Endometrium (tissue), 2 donors: ENCODE data around the gene LYVE1.
"Not testable (repeated sequence)": the region's sequence is repeated elsewhere in the genome, so short reads cannot be mapped to it uniquely, and the experiment has no call there.

ENCODE experiments used
- FAIRE-seq: peaks from 2 replicates; lab custom pipeline; 2012; peaks lifted over from hg19 to GRCh38; lab: Jason Lieb, UNC
- donor health status: control.
- donor health status: control.

Gene LYVE1, protein sequence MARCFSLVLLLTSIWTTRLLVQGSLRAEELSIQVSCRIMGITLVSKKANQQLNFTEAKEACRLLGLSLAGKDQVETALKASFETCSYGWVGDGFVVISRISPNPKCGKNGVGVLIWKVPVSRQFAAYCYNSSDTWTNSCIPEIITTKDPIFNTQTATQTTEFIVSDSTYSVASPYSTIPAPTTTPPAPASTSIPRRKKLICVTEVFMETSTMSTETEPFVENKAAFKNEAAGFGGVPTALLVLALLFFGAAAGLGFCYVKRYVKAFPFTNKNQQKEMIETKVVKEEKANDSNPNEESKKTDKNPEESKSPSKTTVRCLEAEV

DNA sequence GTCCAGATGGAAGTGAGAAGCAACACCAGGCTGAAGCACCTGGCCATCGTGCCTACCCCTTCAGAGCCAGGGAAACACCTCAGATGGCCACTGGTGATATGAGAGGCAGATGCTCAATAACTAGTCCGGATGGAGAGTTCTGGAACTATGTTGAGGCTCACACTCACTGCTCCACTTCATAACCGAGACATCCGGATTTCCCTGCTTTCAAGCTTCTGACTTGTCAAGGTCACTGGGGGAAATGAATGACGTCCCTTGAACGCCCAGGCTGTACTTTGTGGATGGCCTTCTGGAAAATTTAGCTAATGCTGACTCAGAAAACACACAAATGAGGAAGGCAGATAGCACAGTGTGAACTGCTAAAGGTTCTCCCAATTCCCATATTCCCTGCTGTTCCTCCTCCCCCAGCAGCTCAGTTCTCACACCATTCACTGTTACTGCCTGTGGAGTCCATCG lies at the start of gene LYVE1:
TSS of gene LYVE1 (minus strand) at position 180 of the 456 bp plus-strand sequence. CDS start at position 47, 133 bp downstream.
- FAIRE-seq = no peak

DNA sequence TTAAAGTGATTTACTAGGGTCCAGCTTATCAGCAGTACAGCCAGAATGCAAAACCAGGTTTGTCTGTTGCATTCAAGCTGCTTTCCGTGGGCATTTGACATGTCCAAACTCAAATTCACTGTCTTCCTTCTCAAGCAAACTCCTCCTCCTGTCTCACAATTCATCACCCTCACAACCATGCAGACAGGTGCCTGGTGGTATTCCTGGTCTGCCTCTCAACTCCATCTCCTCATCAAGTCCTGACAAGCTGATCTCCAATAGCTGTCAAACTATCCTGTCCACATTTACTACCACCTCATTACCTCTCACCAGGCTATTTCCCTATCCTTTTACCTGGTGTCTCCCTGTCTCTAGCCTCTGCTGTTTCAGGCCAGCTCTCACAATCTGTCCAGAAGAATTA lies 49.1 kb upstream of the LYVE1 start:
- no peak for FAIRE-seq

GRCh38 chr11:10611979-10612862 lies 43.8 kb upstream of the LYVE1 start:
- no peak for FAIRE-seq

- FAIRE-seq = no peak
These were observed 41.2 kb upstream of the LYVE1 start for GRCh38 chr11:10609636-10610035.

DNA sequence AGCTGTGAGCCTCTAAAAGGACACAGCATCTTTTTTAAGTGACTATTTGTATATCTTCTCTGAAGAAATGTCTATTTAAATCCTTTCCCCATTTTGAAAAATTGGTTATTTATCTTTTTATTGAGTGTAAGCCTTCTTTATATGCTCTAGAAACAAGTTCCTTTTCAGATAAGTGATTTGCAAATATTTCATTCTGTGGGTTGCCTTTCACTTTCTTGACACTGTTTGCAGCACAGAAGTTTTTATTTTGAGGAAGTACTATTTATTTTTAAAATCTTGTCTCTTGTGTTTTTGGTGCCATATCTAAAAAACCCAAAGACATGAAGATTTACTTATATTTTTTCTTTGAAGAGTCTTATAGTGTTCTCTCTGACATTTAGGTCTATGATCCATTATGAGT lies 40.1 kb upstream of the LYVE1 start:
- FAIRE-seq = no peak

GRCh38 chr11:10607462-10608132 lies 39.1 kb upstream of the LYVE1 start:
- no peak for FAIRE-seq

DNA sequence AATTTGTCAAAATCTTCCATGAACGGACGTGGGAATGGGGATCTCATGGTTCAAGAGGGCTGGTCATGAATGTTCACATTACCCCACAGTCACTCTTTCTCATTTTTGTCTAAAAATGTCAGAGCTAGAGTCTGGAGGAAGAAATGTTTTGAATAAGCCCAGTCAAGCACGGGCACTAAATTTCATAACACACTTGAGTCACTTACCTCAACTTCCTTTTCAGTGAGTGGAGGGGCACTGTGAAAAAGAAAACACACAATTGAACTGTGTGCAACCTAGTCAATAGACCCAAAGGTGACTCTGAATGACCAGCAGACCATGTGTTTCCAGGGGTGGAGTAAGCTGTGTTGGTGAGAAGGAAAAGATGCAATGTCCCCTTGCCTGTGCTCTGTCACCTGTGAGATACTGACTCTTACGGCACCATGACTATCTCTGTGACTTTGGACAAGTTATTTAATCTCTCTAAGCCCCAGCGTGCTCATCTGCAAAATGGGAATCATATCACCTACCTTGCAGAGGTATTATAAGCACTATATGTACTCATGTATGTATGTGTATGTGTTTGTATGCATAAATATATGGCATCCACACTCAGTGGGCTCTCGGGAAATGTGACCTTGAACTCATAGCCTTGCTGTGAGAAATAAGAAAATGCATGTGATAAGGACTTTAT lies 38.2 kb upstream of the LYVE1 start:
- no peak for FAIRE-seq

GRCh38 chr11:10605941-10606381 lies 37.5 kb upstream of the LYVE1 start:
- FAIRE-seq = no peak

DNA sequence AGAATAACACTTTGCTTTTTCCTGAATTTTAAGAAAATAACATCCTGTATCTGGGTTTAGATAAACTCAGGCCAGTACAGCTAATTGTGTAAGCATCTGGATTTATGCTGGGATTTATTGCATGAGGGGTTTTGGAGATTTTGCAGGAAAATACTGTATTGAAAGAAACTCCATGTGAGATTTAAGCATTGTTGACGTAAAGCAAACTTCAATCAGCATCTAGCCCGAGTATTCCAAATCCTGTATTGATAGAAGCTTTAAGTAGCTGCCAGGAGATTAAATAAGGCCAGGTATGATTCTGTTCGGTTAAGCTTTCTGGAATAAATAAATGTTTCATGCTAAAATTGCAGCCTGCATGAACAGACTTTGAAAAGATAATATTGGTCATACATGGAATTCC lies 36.3 kb upstream of the LYVE1 start:
- no peak for FAIRE-seq

DNA sequence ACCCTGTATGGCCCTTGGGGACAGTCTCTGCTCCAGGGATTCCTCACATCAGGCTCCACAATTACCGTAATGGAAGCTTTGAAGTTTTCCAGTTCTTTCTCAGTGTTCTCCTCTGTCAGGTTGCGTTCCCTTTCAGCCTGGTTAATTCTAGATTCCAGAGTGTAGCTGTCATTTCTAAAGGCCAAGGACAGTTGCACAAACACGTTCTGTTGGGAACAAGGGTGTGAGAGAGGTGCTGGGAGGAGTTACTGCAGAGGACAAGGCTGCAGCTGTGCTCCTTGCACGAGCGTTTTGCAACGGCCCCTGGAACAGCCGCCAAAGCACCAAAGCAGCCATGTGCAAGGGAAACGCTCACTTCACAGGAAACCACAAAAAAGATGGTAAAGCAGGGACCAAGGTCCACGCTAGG lies 35.9 kb upstream of the LYVE1 start:
- no peak for FAIRE-seq

DNA sequence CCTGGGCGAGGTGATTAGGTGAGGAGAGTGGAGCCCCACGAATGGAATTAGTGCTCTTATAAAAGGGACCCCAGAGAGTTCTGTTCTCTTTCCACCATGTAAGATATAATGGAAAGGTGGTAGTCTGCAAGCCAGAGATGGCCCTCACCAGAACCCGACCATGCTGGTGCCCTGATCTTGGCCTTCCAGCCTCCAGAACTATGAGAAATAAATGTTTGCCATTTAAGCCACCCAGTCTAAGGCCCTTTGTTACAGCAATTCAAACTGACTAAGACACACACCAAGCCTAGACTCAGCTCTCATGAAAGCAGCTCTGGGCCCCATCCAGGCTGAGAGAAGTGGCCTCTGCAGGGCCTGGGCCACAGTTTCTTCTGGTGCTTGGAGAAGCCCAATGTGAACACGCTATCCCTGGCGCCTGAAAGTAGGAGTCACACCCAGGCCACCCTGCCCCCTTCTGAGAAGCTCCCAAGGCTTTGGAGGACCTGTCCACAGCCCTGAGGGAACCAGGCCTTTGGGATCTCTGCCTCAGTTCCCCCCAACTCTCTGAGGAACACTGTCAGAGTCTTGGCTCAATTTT lies 35.3 kb upstream of the LYVE1 start:
- FAIRE-seq = no peak

- no peak for FAIRE-seq
These were observed 34.5 kb upstream of the LYVE1 start for GRCh38 chr11:10602945-10603344.

DNA sequence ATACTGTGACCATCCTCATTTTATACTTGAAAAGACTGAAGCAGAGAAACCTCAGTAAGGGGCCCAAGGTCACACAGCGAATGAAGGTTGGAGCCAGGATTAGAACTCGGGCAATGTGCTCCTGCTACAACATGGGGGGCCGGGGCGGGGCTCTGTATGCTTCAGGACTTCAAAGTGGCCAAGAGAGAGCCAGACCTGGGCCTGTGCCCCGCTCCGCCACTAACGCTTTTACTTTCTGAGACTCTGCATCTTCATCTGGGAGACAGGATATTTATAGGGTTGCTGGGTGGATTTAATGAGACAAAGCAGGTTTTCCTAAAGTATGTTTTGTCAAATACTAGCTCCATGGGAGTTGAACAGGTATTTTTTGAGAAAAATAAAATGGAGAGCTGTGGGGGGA lies 33.9 kb upstream of the LYVE1 start:
- FAIRE-seq = no peak

DNA sequence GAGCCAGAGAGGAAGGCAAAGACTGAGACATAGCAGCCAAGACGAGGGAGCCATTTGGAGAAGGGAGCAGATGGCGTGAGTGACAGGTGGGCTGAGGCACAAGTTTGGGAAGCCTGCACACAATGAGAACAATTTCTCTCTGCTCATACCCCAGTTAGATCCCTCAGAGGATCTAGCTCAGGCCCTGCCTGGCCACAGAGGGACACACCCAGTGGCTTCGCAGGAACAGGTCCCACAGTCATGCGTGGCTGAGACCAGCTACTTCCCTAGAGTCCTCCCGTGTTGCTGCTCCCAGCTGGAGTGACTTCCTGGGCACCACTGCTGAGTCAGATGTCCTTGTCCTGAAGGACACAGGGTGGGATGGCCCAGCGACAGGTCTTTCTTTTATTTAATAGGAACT lies 33.4 kb upstream of the LYVE1 start:
- FAIRE-seq = no peak

- FAIRE-seq = no peak
These were observed 32.2 kb upstream of the LYVE1 start for GRCh38 chr11:10600570-10601248.

DNA sequence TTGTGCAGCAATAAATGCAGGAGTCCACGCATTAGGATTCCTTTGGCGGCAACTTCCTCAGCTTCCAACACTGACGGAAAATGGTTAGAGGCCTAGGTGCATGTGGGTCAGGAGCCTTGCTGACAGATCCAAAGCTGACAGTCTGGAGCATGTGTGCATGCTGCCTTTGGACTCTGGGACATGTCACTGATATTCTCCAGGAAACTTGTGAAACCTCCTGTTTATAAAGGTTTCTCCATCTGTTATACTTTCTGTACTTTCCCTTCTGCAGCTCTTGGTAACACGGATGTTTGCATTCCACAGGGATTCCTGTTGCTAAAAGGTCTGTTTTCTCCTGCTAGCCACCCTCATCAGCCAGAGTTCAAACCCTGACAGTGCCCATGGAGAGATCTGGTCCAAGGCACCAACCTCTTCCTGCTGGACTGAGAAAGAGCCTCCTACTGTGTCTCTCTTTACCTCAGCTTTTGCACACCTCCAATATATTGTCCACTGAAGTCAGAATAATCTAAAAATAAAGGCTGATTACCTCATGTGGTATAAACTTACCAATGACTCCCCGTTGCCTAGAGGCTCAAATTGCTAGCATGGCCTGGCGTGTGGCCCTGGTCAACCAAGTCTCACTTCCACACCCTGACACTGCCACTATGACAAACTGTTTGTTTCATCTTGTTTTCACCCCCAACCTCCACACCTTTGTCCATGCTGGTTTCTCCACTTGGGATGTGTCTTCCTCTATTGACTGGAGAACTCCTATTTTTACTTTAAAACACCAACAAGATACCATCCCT lies 31.1 kb upstream of the LYVE1 start:
- FAIRE-seq = no peak

GRCh38 chr11:10598816-10599215 lies 30.4 kb upstream of the LYVE1 start:
- no peak for FAIRE-seq

DNA sequence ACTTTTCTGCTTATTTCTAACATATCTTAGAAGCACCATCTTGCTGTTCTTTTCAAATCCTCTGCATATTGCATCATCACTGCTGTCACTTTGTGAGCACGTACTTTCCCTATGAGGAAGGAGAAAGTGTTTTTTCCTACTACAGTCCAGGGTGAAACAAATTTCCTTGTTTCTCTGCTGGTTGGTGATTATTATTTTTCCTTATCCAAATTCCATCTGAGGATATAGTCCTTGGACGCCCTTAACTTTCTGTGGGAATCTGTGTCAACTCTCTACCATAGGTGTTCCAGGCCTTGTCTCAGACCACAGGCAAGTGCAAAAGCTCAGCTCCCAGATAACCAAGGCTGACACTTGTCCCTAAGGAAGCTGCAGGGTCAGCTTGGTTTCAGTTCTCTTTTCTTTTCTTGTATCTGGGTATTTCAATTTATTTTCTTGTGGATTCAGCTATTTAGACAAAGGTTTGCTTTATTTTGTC lies 29.4 kb upstream of the LYVE1 start:
- no peak for FAIRE-seq

GRCh38 chr11:10595840-10596239 lies 27.4 kb upstream of the LYVE1 start:
- not testable (repeated sequence) for FAIRE-seq

- FAIRE-seq = no peak
These were observed 25.9 kb upstream of the LYVE1 start for GRCh38 chr11:10594407-10594806.
